Thyroid gland (tissue), 4 donors: Measurements from ENCODE around the gene ALPG.

ENCODE experiments used
- CTCF ChIP-seq, 6 experiments: fragments of 200-600 bp in 3 of 6; fragments of 450-650 bp in 3 of 6; sonication (generic) in 3 of 6; IDR thresholded peaks; one replicate each; pipeline ENCODE4 v1.5.1; 2016 to 2019; ENCODE audit warnings: antibody characterized with exemption in 6 of 6, mild to moderate bottlenecking in 2 of 6, inconsistent platforms in 1 of 6, moderate library complexity in 1 of 6
- POLR2A ChIP-seq, 2 donors: fragments of 450-650 bp; IDR thresholded peaks; one replicate each; pipeline ENCODE4 v1.6.1; 2017; ENCODE audit warnings: antibody characterized with exemption in 2 of 2, mild to moderate bottlenecking in 2 of 2, moderate library complexity in 1 of 2

DNA sequence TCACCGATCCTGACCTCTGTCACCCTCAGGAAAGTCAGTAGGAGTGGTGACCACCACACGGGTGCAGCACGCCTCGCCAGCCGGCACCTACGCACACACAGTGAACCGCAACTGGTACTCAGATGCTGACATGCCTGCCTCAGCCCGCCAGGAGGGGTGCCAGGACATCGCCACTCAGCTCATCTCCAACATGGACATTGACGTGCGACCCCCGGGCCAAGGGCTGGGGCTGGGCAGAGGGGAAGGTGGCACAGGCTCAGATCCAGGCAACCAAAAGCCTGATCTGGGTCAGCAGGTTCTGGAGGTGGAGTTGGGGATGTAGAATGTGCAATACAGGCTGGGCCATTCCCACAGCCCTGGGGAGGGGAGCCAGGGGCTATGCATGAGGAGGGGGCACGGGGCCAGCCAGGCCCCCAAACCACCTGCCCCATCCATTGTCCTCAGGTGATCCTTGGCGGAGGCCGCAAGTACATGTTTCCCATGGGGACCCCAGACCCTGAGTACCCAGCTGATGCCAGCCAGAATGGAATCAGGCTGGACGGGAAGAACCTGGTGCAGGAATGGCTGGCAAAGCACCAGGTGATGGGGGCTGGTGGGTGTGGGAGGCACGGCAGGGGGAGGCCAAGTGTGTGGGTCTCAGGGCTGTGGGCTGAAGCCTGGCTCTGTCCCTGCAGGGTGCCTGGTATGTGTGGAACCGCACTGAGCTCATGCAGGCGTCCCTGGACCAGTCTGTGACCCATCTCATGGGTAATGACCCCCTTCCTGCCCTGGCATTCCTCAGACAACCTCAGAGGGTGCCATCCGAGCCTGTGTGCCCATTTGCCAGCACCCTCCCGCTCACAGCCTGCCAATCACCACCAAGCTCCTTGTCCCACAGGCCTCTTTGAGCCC is 50.7 kb downstream of the ALPG start:
- no peak for TF ChIP-seq CTCF (IDR thresholded peaks at IDR 0.05)
- no peak for TF ChIP-seq POLR2A (IDR thresholded peaks at IDR 0.05)
